IPS-20b (cell line): Measurements from ENCODE around the gene SRP19.
A peak's percentile ranks its signal among the peaks of the same experiment; 100 is the strongest.
"Not testable (repeated sequence)": the region's sequence is repeated elsewhere in the genome, so short reads cannot be mapped to it uniquely, and the experiment has no call there.

Experiments
- H3K27ac ChIP-seq: one replicate; pipeline ENCODE4 v1.5.1; 2013; ENCODE audit warnings: low read length
- H3K27me3 ChIP-seq: 2 replicates; pipeline ENCODE4 v1.6.1; 2013; ENCODE audit warnings: mild to moderate bottlenecking, low read length, inconsistent platforms; ENCODE audit not compliant: insufficient read depth
- H3K36me3 ChIP-seq: 2 replicates; pipeline ENCODE4 v1.6.1; 2013; ENCODE audit warnings: low read depth, mild to moderate bottlenecking, inconsistent platforms, low read length, moderate library complexity; ENCODE audit not compliant: insufficient read depth
- H3K4me1 ChIP-seq: 2 replicates; pipeline ENCODE4 v1.6.1; 2013; ENCODE audit warnings: mild to moderate bottlenecking, control low read depth, inconsistent platforms, low read length, moderate library complexity; ENCODE audit not compliant: insufficient read depth
- H3K4me3 ChIP-seq: 2 replicates; pipeline ENCODE4 v1.5.1; 2013; ENCODE audit warnings: mild to moderate bottlenecking, low read length, inconsistent platforms
- H3K9ac ChIP-seq: 2 replicates; pipeline ENCODE4 v1.6.1; 2013; ENCODE audit warnings: low read depth, mild to moderate bottlenecking, inconsistent platforms, low read length, moderate library complexity
- H3K9me3 ChIP-seq: 2 replicates; pipeline ENCODE4 v1.6.1; 2013; ENCODE audit warnings: mild to moderate bottlenecking, low read depth, low read length, inconsistent platforms; ENCODE audit not compliant: insufficient read depth

Gene SRP19

GRCh38 chr5:112848116-112848811 is 12.8 kb upstream of the SRP19 start:
- H3K27me3 ChIP-seq = no peaks in the 10 kb centered on the region
- no peaks in the 10 kb centered on the region for H3K36me3 ChIP-seq
- peaks cover 7% of the 10 kb centered on the region; the same call in 1 of the 2 replicates for H3K4me1 ChIP-seq
- H3K4me3 ChIP-seq = peak overlapping the region; percentile 25; the same call in 1 of the 2 replicates
- H3K27ac ChIP-seq = no peak overlapping the region
- no peak overlapping the region for H3K9ac ChIP-seq
- H3K9me3 ChIP-seq = no peaks in the 10 kb centered on the region

GRCh38 chr5:112849912-112850311 is 11.2 kb upstream of the SRP19 start:
- Histone ChIP-seq H3K9me3 (no peaks in the 10 kb centered on the region), H3K9ac (no peak overlapping the region), H3K4me1 (peaks cover 7% of the 10 kb centered on the region; the same call in 1 of the 2 replicates), H3K27me3 (no peaks in the 10 kb centered on the region), H3K36me3 (no peaks in the 10 kb centered on the region), H3K4me3 (no peak overlapping the region), H3K27ac (no peak overlapping the region)

- H3K9ac ChIP-seq = no peak overlapping the region
- H3K27ac ChIP-seq = no peak overlapping the region
- no peaks in the 10 kb centered on the region for H3K9me3 ChIP-seq
- H3K36me3 ChIP-seq = no peaks in the 10 kb centered on the region
- no peaks in the 10 kb centered on the region for H3K4me1 ChIP-seq
- no peak overlapping the region for H3K4me3 ChIP-seq
- peaks cover 12% of the 10 kb centered on the region; the same call in 1 of the 2 replicates for H3K27me3 ChIP-seq
Measured at GRCh38 chr5:112854651-112855050, 6.4 kb upstream of the SRP19 start.

DNA sequence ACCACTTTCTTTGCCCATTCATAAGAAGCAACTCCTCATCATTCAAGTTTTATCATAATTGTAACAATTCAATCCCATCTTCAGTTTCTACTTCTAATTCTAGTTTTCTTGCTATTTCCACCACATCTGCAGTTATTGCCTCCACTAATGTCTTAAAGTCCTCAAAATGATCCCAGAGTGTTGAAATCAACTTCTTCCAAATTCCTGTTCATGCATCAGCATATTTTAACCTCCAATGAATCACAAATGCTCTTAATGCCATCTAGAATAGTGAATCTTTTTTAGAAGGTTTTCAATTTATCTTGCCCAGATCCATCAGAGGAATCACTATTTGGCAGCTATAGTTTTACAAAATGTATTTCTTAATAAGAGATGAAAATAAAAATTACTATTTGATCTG is 3.2 kb upstream of the SRP19 start:
- H3K9ac ChIP-seq = no peak overlapping the region
- no peak overlapping the region for H3K4me3 ChIP-seq
- peaks cover 6% of the 10 kb centered on the region for H3K36me3 ChIP-seq
- no peaks in the 10 kb centered on the region for H3K9me3 ChIP-seq
- peaks cover 13% of the 10 kb centered on the region; the same call in 1 of the 2 replicates for H3K27me3 ChIP-seq
- H3K27ac ChIP-seq = no peak overlapping the region
- no peaks in the 10 kb centered on the region for H3K4me1 ChIP-seq

GRCh38 chr5:112860571-112860928 is 537 bp upstream of the SRP19 start:
- H3K36me3 ChIP-seq = peaks cover 33% of the 10 kb centered on the region
- H3K4me3 ChIP-seq = peak overlapping the region; percentile 89
- H3K27me3 ChIP-seq = peaks cover 13% of the 10 kb centered on the region; the same call in 1 of the 2 replicates
- peak overlapping the region; percentile 87 for H3K9ac ChIP-seq
- not testable (repeated sequence) for H3K4me1 ChIP-seq, H3K9me3 ChIP-seq
- H3K27ac ChIP-seq = peak overlapping the region; percentile 44

- H3K4me3 ChIP-seq = peak overlapping the region; percentile 89
- H3K36me3 ChIP-seq = peaks cover 43% of the 10 kb centered on the region
- no peaks in the 10 kb centered on the region for H3K4me1 ChIP-seq
- H3K27me3 ChIP-seq = peaks cover 13% of the 10 kb centered on the region; the same call in 1 of the 2 replicates
- no peak overlapping the region for H3K27ac ChIP-seq
- peak overlapping the region; percentile 87 for H3K9ac ChIP-seq
- no peaks in the 10 kb centered on the region for H3K9me3 ChIP-seq
Measured at GRCh38 chr5:112861638-112861985, 525 bp downstream of the SRP19 start.

DNA sequence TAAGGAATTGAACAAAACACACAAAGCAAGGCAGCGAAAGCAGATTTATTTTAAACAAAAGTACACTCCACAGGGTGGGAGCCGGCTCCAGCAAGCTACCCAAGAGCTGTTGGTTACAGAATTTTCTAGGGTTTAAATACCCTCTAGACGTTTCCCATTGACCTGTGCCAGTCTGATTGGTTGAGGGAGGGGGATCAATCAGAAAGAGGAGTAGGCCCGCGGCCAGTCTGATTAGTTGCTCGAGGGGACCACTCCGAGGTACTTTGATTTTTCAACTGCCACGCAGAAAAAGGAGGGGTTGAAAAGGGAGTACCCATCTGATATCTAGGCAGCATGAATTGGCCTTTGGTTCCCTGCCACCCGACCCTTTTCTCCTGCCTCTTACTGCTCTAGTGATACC is 998 bp downstream of the SRP19 start:
- peaks cover 48% of the 10 kb centered on the region for H3K36me3 ChIP-seq
- H3K4me1 ChIP-seq = no peaks in the 10 kb centered on the region
- H3K27ac ChIP-seq = no peak overlapping the region
- peak overlapping the region; percentile 89 for H3K4me3 ChIP-seq
- H3K9ac ChIP-seq = peak overlapping the region; percentile 87; the same call in 1 of the 2 replicates
- H3K9me3 ChIP-seq = no peaks in the 10 kb centered on the region
- H3K27me3 ChIP-seq = peaks cover 13% of the 10 kb centered on the region; the same call in 1 of the 2 replicates

DNA sequence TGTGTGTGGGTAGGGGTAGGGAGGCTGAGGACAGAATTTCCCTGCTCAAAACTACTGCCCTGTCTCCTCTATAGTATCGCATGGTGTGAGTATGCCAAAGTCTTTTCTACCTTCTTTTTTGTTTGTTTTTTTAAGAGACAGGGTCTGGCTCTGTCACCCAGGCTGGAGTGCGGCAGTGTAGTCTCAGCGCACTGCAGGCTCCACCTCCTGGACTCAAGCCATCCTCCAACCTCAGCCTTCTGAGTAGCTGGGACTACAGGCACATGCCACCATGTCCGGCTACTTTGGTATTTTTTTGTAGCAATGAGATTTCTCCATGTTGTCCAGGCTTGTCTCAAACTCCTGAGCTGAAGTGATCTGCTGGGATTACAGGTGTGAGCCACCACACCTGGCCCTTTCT is 2.5 kb downstream of the SRP19 start:
- H3K27me3 ChIP-seq = peaks cover 11% of the 10 kb centered on the region; the same call in 1 of the 2 replicates
- no peak overlapping the region for H3K27ac ChIP-seq
- no peak overlapping the region for H3K9ac ChIP-seq
- H3K9me3 ChIP-seq = no peaks in the 10 kb centered on the region
- H3K4me1 ChIP-seq = no peaks in the 10 kb centered on the region
- no peak overlapping the region for H3K4me3 ChIP-seq
- H3K36me3 ChIP-seq = peaks cover 63% of the 10 kb centered on the region

- Histone ChIP-seq H3K4me1 (no peaks in the 10 kb centered on the region), H3K36me3 (peaks cover 78% of the 10 kb centered on the region), H3K9me3 (no peaks in the 10 kb centered on the region), H3K27ac (no peak overlapping the region), H3K9ac (no peak overlapping the region), H3K27me3 (no peaks in the 10 kb centered on the region), H3K4me3 (no peak overlapping the region)
Measured at GRCh38 chr5:112865128-112865527, 4.0 kb downstream of the SRP19 start.

DNA sequence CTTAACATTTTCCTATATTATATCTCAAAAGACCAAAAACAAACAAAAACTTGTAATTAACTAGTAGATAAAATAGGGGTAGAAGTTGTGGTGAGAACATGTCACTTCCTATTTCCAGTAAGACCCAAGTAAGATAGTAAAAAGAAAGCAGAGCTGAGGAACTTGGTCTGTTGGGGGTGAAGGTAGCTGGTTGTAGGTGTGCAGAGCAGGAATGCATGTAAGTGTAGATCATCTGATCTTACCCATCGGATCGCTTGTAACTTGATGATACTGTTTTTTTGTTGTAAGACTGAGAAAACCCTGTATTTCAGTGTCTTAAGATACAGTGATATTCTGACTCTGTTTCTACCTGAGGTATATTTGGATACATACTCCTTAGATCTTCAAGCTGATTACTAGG is 5.7 kb downstream of the SRP19 start:
- no peak overlapping the region for H3K4me3 ChIP-seq
- H3K36me3 ChIP-seq = peaks cover 89% of the 10 kb centered on the region
- H3K4me1 ChIP-seq = no peaks in the 10 kb centered on the region
- H3K9ac ChIP-seq = no peak overlapping the region
- H3K27me3 ChIP-seq = no peaks in the 10 kb centered on the region
- no peaks in the 10 kb centered on the region for H3K9me3 ChIP-seq
- no peak overlapping the region for H3K27ac ChIP-seq

GRCh38 chr5:112867411-112867810 is 6.3 kb downstream of the SRP19 start:
- Histone ChIP-seq H3K27me3 (no peaks in the 10 kb centered on the region), H3K36me3 (peaks cover 88% of the 10 kb centered on the region), H3K9me3 (no peaks in the 10 kb centered on the region), H3K9ac (no peak overlapping the region), H3K4me1 (no peaks in the 10 kb centered on the region), H3K27ac (no peak overlapping the region), H3K4me3 (no peak overlapping the region)

- Histone ChIP-seq H3K4me1 (no peaks in the 10 kb centered on the region), H3K36me3 (peaks cover 71% of the 10 kb centered on the region), H3K9ac (no peak overlapping the region), H3K4me3 (no peak overlapping the region), H3K27ac (no peak overlapping the region), H3K9me3 (no peaks in the 10 kb centered on the region), H3K27me3 (no peaks in the 10 kb centered on the region)
Measured at GRCh38 chr5:112869948-112870347, 8.9 kb downstream of the SRP19 start.
